Chondrocyte (in vitro differentiated cells): Measurements from ENCODE around the gene IRF2BP1. TPM values are rescaled to one million over a fixed set of nuclear protein-coding genes. Genes with fewer than 3 reads are reported as not detected.
"Not testable (repeated sequence)": the region's sequence is repeated elsewhere in the genome, so short reads cannot be mapped to it uniquely, and the experiment has no call there.

Experiments
- DNase-seq: peaks from one replicate; pipeline ENCODE4 v3.0.0; 2021; ENCODE audit warnings: mixed read lengths, low spot score
- H3K27ac Mint-ChIP-seq: one replicate; pipeline ENCODE4 v1.8.0; 2021; ENCODE audit warnings: mild to moderate bottlenecking, moderate library complexity, mixed read lengths; ENCODE audit not compliant: unreplicated experiment
- H3K27me3 Mint-ChIP-seq: 2 replicates; pipeline ENCODE4 v1.8.0; 2021; ENCODE audit warnings: low read depth, mixed read lengths
- H3K36me3 Mint-ChIP-seq: 2 replicates; pipeline ENCODE4 v1.8.0; 2021; ENCODE audit warnings: low read depth, mixed read lengths
- H3K4me1 Mint-ChIP-seq: 2 replicates; pipeline ENCODE4 v1.8.0; 2021; ENCODE audit warnings: low read depth, mild to moderate bottlenecking, mixed read lengths
- H3K4me3 Mint-ChIP-seq: one replicate; pipeline ENCODE4 v1.8.0; 2021; ENCODE audit warnings: mild to moderate bottlenecking, moderate library complexity, mixed read lengths; ENCODE audit not compliant: unreplicated experiment
- H3K9me3 Mint-ChIP-seq: 2 replicates; pipeline ENCODE4 v1.8.0; 2021; ENCODE audit warnings: low read depth, mixed read lengths
- total RNA-seq: library from RNA; stranded (reverse); gene quantifications from 3 replicates; pipeline ENCODE4 v1.2.1, GENCODE V29; 2021
- TF ChIP-seq, protein P1 (sequence below): fragments of 200-600 bp; sonication (generic); IDR thresholded peaks from 2 replicates; pipeline ENCODE4 v1.5.0; 2021; ENCODE audit warnings: antibody characterized with exemption, mild to moderate bottlenecking, moderate library complexity

The IRF2BP1 gene
- total RNA-seq, 1 donor from 2014 or later: 30.5 TPM

DNA sequence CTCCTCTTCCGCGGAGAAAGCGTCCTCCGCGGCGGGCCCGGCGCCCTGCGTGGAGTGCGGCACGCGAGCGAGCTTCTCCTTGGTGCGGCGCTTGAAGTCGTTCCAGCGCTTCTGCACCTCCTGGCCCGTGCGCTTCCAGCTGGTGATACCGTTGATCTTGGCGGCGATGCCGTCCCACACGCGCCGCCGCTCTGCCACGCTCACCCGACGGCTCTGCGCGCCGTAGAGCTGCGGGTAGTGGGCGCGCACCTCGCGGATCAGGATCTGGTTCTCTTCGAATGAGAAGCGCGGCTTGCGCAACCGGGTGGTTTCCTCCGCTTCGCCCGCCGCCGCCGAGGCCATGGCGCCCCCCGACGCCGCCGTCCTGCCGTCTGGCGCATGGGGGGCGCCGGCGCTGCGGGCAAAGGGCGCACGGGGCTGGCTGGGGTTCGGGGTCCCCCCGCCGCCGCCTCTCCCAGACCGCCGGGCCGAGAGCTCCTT, 15.5 kb upstream of the IRF2BP1 start:
- Mint-ChIP-seq H3K4me3 (peak overlapping the region; percentile 67), H3K27me3 (no peaks in the 10 kb centered on the region), H3K27ac (no peak overlapping the region), H3K36me3 (peaks cover 12% of the 10 kb centered on the region), H3K4me1 (peaks cover 17% of the 10 kb centered on the region), H3K9me3 (no peaks in the 10 kb centered on the region)
- no peak for DNase-seq
- TF ChIP-seq, protein P1, sequence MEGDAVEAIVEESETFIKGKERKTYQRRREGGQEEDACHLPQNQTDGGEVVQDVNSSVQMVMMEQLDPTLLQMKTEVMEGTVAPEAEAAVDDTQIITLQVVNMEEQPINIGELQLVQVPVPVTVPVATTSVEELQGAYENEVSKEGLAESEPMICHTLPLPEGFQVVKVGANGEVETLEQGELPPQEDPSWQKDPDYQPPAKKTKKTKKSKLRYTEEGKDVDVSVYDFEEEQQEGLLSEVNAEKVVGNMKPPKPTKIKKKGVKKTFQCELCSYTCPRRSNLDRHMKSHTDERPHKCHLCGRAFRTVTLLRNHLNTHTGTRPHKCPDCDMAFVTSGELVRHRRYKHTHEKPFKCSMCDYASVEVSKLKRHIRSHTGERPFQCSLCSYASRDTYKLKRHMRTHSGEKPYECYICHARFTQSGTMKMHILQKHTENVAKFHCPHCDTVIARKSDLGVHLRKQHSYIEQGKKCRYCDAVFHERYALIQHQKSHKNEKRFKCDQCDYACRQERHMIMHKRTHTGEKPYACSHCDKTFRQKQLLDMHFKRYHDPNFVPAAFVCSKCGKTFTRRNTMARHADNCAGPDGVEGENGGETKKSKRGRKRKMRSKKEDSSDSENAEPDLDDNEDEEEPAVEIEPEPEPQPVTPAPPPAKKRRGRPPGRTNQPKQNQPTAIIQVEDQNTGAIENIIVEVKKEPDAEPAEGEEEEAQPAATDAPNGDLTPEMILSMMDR: no peak

DNA sequence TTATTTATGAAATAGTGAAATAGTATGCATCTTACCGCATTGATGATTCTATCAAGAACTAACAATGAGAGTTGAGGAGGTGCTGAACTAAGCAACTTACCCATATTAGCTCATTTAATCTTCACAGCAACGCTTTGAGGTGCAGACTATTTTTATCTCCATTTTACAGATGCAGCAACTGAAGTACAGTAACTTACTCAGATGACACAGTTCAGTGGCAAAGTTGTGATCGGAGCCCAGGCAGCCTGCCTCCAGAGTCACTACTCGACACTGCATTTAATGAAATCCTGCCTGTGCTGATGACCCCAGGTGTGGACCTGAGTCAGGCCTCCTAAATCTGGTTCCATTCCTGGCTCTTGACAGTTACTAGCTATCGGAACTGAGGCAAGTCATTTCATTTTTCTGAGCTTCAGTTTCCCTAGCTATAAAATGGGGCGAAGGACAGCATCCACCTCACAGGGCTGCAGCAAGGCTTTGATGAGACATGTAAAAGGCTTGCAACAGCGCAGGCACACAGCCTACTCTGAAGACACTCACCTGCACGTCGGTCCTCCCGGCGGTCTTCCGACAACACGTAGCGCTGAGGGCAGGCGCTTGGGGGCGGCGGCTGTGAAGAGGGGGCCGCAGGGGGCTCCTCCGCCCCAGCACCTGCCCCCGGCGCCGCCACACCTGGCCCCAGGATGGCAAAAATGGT, 14.9 kb upstream of the IRF2BP1 start:
- H3K9me3 Mint-ChIP-seq: no peaks in the 10 kb centered on the region
- no peaks in the 10 kb centered on the region for H3K27me3 Mint-ChIP-seq
- TF ChIP-seq, protein P1: no peak
- H3K27ac Mint-ChIP-seq: no peak overlapping the region
- H3K4me3 Mint-ChIP-seq: peak overlapping the region; percentile 67
- H3K36me3 Mint-ChIP-seq: peaks cover 12% of the 10 kb centered on the region
- peaks cover 17% of the 10 kb centered on the region for H3K4me1 Mint-ChIP-seq
- DNase-seq: no peak

DNA sequence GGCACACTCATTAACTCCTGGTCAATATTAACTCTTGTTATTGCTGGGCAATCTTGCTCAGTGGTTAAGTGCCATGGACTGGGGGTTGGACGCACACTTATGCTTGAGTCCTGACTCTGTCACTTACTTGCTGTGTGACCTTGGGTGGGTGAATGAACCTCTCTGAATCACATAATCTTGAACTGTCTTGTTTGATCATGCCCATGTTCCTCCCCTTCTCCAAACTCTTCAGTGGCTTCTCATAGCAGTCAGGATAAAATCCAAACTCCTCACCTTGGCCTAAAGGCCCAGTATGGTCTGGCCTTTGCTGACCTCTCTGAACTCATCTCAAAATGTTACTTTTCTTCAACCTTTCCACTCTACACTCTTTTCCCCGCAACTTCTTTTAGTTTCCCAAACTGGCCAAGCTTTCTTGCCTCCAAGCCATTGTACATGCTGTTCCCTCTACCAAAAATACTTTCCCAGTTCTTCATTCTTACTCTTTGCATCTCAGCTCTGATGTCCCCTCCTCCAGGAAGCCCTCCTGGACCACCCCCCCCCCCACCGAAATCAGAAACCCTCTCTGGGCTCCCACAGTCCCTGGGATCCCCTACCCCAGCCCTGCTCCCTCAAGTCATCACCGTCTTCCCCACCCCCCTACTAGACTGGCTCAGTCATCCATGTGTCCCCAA, 14.1 kb upstream of the IRF2BP1 start:
- TF ChIP-seq, protein P1: no peak
- no peaks in the 10 kb centered on the region for H3K27me3 Mint-ChIP-seq
- H3K9me3 Mint-ChIP-seq: no peaks in the 10 kb centered on the region
- peaks cover 18% of the 10 kb centered on the region for H3K36me3 Mint-ChIP-seq
- DNase-seq: no peak
- H3K27ac Mint-ChIP-seq: no peak overlapping the region
- peak overlapping the region; percentile 31 for H3K4me3 Mint-ChIP-seq
- H3K4me1 Mint-ChIP-seq: peaks cover 17% of the 10 kb centered on the region

DNA sequence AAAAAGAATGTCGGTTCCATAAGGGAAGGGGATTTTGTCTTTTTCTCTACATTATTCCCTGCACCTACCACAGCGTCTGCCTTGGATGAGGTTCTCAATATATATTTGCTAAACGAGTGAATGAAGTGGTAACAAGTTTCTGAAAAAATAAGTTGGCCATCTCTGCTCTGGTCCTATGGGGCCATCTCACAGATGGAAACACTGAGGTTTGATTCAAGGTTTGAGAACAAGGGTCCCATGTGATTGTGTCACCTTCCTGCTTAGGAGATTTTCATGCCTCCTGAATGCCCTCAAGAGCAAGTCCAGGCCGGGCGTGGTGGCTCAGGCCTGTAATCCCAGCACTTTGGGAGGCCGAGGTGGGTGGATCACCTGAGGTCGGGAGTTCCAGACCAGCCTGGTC, 13.3 kb upstream of the IRF2BP1 start:
- peaks cover 20% of the 10 kb centered on the region for H3K36me3 Mint-ChIP-seq
- no peaks in the 10 kb centered on the region for H3K9me3 Mint-ChIP-seq
- peaks cover 17% of the 10 kb centered on the region for H3K4me1 Mint-ChIP-seq
- DNase-seq: no peak
- H3K27ac Mint-ChIP-seq: no peak overlapping the region
- no peak overlapping the region for H3K4me3 Mint-ChIP-seq
- H3K27me3 Mint-ChIP-seq: no peaks in the 10 kb centered on the region
- TF ChIP-seq, protein P1: no peak

DNA sequence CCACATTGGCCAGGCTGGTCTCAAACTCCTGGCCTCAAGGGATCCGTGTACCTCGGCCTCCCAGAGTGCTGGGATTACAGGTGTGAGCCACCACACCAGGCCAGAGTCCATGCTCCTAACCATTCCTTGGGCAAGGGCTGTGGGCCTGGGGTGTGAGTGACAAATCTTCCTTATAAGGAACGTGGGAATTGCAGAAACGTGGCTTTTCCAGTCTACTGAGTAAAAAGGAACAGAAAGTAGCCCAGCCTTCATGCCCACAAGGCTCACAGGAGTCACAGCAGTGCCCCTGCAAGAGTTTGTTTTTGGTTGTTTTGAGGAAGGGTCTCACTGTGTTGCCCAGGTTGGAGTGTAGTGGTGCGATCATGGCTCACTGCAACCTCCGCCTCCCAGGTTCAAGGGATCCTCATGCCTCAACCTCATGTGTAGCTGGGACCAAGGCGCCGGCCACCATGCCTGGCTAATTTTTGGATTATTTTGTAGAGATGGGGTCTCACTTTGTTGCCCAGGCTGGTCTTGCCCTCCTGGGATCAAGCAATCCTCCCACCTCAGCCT, 11.4 kb upstream of the IRF2BP1 start:
- Mint-ChIP-seq H3K4me3 (no peak overlapping the region), H3K9me3 (no peaks in the 10 kb centered on the region)
- no peak for DNase-seq

DNA sequence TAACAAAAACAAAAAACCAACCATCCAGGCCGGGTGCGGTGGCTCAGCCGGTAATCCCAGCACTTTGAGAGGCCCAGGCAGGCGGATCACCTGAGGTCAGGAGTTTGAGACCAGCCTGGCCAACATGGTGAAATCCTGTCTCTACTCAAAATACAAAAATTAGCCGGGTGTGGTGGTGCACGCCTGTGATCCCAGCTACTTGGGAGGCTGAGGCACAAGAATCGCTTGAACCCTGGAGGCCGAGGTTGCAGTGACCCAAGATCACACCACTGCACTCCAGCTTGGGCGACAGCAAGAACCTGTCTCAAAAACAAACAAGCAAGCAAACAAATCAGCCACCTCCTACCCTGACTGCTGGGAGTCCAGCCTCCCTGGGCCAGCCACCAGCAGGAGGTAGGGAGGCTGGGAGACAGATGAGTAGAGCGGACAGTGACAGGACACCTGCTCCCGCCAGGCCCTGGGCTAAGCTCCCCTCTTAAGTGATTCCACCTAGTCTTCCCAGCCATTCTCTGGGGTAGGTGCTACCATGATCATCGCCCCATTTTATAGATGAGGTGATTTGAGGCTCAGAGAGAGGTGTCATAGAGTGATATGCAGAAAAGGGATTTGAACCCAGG, 10.2 kb upstream of the IRF2BP1 start:
- peaks cover 13% of the 10 kb centered on the region for H3K4me1 Mint-ChIP-seq
- DNase-seq: not testable (repeated sequence)

More for the DNA sequence above, 11.4 kb upstream of the IRF2BP1 start:
- Mint-ChIP-seq H3K27me3 (no peaks in the 10 kb centered on the region), H3K36me3 (peaks cover 20% of the 10 kb centered on the region), H3K4me1 (peaks cover 13% of the 10 kb centered on the region), H3K27ac (no peak overlapping the region)
- TF ChIP-seq, protein P1: no peak

More for the DNA sequence above, 10.2 kb upstream of the IRF2BP1 start:
- peaks cover 20% of the 10 kb centered on the region for H3K36me3 Mint-ChIP-seq
- H3K4me3 Mint-ChIP-seq, H3K9me3 Mint-ChIP-seq, H3K27me3 Mint-ChIP-seq, H3K27ac Mint-ChIP-seq: not testable (repeated sequence)
